Hypothalamus (tissue), 51 donors: Measurements from ENCODE around the gene ARHGEF33.
"Not testable (repeated sequence)": the region's sequence is repeated elsewhere in the genome, so short reads cannot be mapped to it uniquely, and the experiment has no call there.

Experiments
- DNase-seq, 51 donors: peaks; one replicate each; lab custom pipeline; 2025; lab: John Stamatoyannopoulos, UW

ARHGEF33 gene

GRCh38 chr2:38907743-38908562, 18.3 kb downstream of the ARHGEF33 start:
- DNase-seq: no peak

DNA sequence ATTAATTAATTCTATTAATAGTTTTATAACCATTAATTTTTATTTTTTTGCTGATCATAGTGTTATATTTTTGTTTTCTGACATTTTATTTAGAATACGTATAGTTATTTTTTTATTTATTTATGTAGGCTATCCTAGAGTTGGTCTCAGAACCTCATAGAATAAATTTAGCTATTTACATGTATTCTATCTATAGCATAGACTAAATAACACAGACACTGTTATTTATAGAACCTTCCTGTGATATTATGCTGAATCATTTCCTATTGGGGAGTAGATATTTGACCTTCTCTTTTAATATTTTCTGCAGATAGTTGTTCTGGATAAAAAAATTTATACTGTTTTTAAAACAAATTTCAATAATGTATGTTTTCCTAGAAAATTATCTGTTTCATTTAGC, 20.2 kb downstream of the ARHGEF33 start:
- no peak for DNase-seq

- DNase-seq: no peak
These were observed 21.5 kb downstream of the ARHGEF33 start for GRCh38 chr2:38911191-38911590.

DNA sequence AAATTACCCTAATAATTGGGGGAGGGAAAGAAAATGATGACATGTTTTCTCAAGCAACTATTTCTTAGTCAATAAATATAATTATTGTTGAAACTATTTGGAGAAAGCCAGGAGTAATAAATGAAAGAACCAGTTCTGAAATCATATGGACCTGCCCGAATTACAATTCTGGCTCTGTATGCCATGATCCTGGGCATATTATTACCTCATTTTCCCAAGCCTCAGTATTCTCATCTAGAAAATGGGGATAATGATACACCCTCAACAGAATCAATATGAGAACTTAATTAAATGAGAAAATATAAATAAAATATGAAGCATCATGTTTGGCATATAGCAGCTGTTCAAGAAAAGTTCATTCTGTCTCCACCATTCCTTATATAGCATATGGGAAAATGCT, 22.9 kb downstream of the ARHGEF33 start:
- no peak for DNase-seq

GRCh38 chr2:38922389-38922788, 32.7 kb downstream of the ARHGEF33 start:
- no peak for DNase-seq

GRCh38 chr2:38922902-38923301, 33.2 kb downstream of the ARHGEF33 start:
- no peak for DNase-seq

GRCh38 chr2:38925982-38926381, 36.3 kb downstream of the ARHGEF33 start:
- DNase-seq: no peak

GRCh38 chr2:38930600-38930999, 40.9 kb downstream of the ARHGEF33 start:
- DNase-seq: no peak

GRCh38 chr2:38932586-38932985, 42.9 kb downstream of the ARHGEF33 start:
- no peak for DNase-seq

DNA sequence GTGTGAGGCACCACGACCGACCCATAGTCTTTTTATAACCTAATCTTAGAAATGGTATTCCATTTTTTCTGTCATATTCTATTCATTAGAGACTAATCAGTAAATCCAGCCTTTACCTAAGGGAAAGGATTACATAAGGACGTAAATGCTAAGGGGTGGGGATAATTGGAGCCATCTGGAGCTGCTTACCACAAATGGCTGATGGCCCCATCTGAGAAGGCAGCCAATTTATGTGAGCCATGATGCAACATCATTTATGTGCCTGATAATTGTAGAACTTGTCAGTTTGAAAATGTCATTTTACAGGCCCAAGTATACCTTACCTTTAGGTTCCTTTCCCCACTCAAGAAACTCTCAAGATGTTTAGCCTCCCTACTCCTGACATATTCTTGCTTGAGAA, 44.0 kb downstream of the ARHGEF33 start:
- DNase-seq: no peak

DNA sequence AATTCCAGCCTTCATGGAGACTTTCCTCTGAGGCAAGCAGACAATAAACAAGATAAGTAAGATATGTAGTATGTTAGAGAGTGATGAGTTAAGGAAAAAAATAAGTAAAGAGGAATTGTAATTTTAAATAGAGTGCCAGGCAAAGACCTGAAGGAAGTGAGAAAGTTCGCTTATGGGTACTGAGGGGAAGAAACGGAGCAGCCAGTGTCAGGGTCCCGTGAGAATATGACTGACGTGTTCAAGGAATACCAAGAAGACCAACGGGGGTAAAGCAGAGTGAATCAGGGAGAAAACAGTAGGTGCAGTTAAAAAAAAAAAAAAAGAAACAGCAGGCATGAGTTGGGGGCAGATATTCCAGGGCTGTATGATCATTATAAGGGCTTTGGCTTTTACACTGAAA, 45.1 kb downstream of the ARHGEF33 start:
- no peak for DNase-seq

DNA sequence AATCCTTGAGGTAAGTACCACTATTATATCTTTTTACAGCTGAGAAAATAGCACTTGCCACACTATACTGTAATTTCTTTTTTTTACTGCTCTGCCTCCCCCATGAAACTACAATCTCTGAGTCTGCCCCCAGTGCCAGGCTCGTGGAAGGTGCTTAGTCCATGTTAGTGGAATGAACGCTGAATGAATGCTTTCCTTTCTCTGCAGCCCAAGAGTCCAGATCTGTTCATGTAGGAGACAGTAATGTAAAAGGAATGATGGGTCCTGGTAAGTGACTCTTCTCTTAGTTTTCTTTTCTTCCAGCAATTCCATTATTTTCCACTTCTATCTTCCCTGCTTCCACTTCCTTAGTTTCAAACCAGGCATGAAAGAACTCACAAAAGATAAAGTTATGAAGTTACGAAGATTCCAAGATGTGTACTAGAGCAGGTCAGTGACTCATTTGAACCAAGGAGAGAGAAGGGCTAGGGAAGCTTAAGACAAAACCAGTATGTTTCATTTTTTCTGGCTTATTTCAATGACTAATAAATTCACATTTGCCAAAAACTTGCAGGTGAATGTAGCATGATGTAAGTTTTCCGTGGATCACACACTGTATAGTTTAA, 46.0 kb downstream of the ARHGEF33 start:
- no peak for DNase-seq

- not testable (repeated sequence) for DNase-seq
These were observed 46.8 kb downstream of the ARHGEF33 start for GRCh38 chr2:38936516-38936915.

- no peak for DNase-seq
These were observed 47.9 kb downstream of the ARHGEF33 start for GRCh38 chr2:38937548-38937947.

GRCh38 chr2:38940746-38941145, 51.1 kb downstream of the ARHGEF33 start:
- DNase-seq: no peak

DNA sequence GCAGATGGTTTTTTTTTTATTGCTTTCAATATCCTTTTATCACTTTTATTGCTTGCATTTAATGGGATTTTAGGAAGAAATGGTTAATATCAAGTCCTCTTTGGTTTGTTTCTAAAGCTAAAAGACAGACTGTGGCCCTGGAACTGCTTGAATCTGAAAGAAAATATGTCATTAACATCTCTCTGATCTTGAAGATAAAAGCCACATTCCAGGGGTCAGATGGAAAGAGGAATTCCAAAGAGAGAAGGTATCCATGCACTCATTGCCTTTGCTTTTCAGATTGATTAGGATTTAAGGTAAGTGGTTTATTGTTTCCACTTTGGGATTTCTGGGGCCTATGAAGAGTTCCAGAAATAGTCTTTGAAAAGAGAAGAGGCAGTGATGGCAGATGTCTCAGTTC, 54.1 kb downstream of the ARHGEF33 start:
- no peak for DNase-seq

GRCh38 chr2:38945372-38945771, 55.7 kb downstream of the ARHGEF33 start:
- DNase-seq: no peak

- no peak for DNase-seq
These were observed 56.2 kb downstream of the ARHGEF33 start for GRCh38 chr2:38945911-38946310.

- DNase-seq: peak in 38 of 51 donors; percentile 1 to 69 (median 36)
These were observed 57.9 kb downstream of the ARHGEF33 start for GRCh38 chr2:38947241-38948239.

- no peak for DNase-seq
These were observed 58.8 kb downstream of the ARHGEF33 start for GRCh38 chr2:38948387-38948882.

GRCh38 chr2:38948995-38949394, 59.3 kb downstream of the ARHGEF33 start:
- no peak for DNase-seq
